GM21526 (cell line): ENCODE data around the gene GALNT18.
"Not testable (repeated sequence)": the region's sequence is repeated elsewhere in the genome, so short reads cannot be mapped to it uniquely, and the experiment has no call there.

Experiments used
- ATAC-seq: cut with Tn5 transposase; IDR thresholded peaks from one replicate; pipeline ENCODE4 v1.9.1; 2021; ENCODE audit warnings: moderate library complexity; ENCODE audit not compliant: unreplicated experiment, low FRiP score

Gene GALNT18

GRCh38 chr11:11372461-11372860 is 249.3 kb downstream of the GALNT18 start:
- no peak for ATAC-seq

DNA sequence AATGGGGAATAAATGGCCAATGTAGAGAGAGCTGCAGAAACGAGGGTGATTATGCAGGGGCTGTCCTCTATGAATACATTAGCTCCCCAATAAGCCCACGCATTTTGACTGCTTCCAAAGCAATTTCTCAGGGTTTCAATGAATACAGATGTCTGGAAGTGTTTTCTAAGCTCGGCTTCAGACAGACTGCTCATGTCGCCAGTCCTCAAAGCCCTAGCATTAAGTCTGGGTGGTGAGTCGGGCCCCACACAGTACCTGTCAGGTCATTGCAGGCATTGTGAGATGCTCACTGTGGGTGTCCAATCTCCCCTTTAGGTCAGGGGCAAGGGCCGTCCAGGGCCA is 250.9 kb downstream of the GALNT18 start:
- no peak for ATAC-seq

GRCh38 chr11:11370255-11370961 is 251.4 kb downstream of the GALNT18 start:
- no peak for ATAC-seq

DNA sequence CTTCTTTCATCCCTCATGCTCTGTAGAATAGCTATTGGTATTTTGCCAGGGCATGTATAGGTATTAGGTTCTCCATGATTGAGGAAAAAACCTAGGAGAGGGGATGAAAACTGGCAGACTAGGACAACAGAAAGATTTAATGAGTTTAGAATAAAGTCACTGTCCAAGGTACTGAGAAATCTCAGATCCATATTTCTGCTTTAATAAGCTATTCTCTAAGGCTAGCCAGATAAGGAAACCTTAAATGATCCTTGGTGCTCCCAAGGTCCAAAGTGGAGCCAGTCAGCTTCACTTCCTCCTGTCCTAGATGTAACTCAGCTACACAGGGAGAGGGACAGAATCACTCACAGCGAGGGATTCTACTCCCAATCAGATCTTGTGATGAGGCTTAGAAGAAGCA is 255.0 kb downstream of the GALNT18 start:
- ATAC-seq = no peak

DNA sequence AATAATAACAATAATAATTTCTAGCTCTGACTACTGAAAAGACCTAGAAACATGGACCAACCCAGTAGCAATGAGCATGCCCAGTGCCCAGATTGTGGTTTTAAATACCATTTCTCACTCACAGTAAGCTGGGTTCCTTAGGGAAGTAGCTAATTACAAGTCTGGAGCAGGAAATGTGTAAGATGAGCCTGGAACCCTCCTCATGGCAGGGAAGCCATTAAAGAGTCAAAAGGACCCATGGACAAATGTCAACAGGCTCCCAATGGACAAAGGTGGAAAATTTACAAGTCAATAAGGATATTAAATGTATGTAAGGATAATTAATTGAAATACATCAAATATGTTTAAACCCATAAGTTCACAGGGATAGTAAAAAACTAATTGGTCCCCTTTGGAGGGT is 258.1 kb downstream of the GALNT18 start:
- no peak for ATAC-seq

- no peak for ATAC-seq
Observed at GRCh38 chr11:11359611-11360010, 262.2 kb downstream of the GALNT18 start.

DNA sequence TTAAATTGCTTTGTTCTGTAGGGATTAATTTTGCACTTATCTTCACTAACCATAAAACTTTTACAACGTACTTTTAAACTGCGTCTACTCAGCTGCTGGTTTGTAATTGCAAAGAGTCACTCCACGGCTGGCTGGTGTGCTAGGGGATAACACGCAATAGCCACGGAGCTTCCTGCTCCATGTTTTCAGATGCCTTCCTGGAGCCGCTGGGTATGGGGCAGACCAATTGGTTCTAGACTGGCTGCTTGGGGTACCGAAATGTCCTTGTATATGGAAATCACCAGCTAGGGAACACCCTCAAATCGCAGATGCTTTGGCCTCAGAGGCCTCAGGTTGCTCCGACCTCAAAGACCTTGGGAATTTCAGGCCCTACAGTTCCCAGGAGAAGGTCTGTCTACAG is 265.0 kb downstream of the GALNT18 start:
- no peak for ATAC-seq

- ATAC-seq = not testable (repeated sequence)
Observed at GRCh38 chr11:11352878-11353277, 268.9 kb downstream of the GALNT18 start, which contains the start of gene CSNK2A3. Gene CSNK2A3 (minus strand): TSS chr11:11353250. CDS start chr11:11353119, 131 bp downstream.

DNA sequence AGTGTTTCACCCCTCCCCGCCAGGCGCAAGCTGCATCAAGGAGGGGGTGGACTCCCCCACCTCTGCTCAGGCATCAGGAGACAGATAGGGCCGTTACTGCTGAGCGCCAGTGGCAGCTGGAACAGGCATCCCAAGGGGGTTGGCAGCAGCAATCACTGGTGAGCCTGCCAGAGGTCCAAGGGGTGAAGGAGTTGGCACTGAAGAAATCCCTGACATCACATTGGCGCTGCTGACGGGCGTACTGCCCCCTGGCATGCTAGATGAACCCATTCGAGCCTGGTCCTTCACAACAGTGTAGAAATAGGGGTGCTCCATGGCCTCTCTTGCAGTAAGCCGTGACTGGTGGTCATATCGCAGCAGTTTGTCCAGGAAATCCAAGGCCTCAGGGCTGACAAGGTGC is 270.0 kb downstream of the GALNT18 start:
- ATAC-seq = not testable (repeated sequence)

DNA sequence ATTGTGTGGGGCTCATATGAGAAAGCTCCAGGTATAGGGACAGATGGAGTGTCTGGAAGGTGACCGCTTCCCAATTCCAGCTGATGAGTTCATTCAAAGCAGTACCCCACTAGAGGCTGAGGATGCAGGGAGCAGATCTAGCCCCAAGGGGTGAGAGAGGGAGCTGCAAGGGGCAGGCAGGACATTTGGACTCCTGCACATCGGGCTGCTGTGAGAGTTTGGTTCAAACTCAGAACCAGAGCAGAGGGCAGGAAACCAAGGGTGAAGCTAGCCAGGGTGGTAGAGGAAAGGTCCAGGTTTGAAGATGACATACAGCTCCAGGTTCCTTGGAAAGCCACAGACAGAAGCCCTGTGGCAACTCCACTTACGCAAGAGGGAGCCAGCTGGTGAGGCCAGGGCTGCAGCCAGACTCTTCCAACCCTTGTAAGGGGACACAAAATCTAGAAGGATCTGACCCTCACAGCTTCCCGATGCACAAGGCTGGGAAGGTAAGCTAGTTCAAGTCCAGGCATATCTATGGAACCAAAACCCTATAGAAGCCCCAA is 270.7 kb downstream of the GALNT18 start:
- no peak for ATAC-seq

DNA sequence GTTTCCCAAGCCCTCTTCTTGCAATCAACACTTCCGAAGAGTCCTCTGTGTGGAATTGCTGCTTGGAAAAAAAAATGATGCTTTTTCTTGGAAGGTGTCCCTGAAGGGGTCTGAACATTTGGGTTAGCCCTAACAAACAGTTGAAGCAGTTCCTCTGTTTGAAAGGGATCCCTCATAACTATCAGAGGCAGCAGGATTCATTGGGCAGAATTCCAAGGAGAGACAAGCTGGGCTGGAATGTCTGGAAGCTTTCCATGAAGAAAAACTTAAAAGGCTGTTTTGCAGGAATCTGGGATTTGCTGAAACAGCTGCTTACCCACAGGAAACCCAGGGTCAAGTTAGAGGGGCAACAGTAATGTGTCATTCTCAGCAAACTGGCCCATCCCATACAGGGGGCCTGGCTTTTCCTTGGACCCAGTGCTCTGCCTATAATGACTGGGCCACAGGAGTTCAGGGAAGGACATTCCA is 271.9 kb downstream of the GALNT18 start:
- no peak for ATAC-seq

- no peak for ATAC-seq
Observed at GRCh38 chr11:11349106-11349825, 272.5 kb downstream of the GALNT18 start.

DNA sequence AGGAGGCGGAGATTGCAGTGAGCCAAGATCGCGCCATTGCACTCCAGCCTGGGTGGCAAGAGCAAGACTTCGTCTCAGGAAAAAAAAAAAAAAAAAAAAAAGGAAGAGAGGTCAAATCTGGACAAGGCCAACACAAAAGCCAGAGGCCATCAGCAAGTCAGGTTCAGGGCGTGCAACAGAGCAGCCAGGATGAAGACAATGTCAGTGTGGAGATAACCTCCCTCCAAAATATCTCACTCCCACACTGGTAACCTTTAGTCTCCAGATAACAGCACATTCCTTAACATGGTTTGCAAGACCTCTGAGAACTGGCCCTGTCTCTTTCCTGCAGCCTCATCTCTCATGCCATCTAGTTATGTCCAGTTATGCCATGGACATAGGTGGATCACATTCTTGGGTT is 273.5 kb downstream of the GALNT18 start:
- no peak for ATAC-seq

DNA sequence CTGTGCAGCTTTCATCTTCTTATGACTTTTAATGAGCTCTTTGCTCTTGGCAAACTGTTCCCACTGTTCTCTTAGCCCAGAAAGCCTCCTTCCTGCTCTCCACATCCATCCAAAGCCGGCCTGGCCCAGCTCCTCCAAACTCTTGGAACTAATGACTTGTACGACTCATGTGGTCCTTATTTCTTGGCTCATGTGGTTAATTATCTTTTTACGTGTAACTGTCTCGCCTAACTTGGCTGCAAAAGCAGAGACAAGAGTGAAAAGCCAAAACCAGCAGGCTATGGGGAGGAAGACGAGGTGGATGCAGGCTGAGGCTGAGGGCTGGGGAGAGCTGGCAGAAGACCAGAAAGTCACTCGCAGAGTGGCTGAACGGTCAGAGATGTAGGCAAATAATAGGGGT is 274.2 kb downstream of the GALNT18 start:
- ATAC-seq = no peak

GRCh38 chr11:11346303-11346702 is 275.5 kb downstream of the GALNT18 start:
- no peak for ATAC-seq

DNA sequence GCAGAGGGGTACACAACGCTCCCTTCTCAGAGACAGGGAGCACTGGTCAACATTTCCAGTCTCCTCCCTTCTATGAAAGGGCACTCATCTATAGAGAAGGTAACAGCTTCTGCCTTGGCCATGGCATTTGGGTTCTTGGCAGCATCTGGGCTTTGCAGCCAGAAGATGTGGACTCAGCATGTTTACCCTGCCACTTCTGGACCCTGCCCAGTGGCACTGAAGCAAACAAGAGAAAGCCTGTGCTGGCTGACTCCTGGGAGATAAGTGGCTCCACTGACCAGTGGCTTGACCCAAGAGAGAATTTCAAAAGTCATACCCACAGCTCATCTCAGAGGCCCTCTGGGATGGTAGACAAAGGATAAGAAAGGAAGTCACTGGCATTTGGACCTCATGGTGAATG is 276.7 kb downstream of the GALNT18 start:
- no peak for ATAC-seq

- no peak for ATAC-seq
Observed at GRCh38 chr11:11344045-11344444, 277.8 kb downstream of the GALNT18 start.

- ATAC-seq = no peak
Observed at GRCh38 chr11:11338304-11338703, 283.5 kb downstream of the GALNT18 start.

DNA sequence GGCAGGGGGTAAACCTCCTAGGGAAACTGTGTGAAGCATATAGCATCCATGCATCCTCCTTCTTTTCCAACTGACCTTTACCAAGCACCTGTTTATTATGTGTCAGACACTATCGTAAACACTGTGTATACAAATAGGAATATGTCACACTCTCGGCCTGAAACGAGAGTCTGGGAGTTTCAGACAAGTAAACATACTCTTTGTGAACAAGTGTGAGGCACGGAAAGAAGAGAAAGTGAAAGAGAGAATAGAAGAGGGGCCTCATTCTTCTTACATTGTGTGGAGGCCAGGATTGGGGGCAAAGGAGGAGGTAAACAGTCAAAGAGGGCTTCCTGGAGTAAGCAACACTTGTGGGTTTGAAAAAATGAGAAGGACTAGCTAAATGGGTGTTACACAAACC is 285.1 kb downstream of the GALNT18 start:
- ATAC-seq = no peak

DNA sequence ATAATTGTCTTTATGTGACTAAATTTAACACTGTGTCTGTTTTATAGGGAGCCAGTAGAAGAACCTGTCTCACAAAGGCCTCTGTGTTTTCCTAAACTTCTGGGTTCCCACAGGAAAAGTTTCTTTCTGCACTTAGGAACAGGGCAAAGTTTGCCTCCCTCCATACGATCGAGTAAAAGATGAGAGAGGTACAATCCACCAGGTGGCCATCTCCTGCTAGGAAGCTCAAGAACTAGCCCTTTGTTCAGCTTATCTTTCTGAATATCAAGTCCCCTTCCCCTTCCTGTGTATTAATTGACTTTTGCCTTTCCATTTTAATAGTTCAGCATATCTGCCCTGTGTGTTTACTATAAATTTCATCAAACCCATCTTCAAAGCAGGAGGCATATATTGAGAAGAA is 286.8 kb downstream of the GALNT18 start:
- no peak for ATAC-seq

DNA sequence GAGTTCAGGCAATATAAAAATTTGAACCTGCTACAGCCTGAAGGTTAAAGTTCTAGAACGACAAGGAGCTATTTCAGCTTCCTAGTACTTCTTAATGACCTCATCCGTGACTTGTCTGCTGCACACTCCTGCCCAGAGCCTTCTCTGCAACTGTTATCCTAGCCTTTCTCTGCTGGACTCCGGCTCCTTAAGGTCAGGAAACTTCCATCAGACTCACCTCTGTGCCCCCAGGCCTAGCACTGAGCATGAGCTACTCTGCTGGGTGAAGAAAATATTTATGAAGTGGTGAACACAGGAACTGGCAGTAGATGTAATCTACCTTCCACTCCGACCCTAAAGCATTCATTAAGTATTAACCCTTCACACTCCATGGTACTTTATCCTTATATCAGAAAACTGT is 287.2 kb downstream of the GALNT18 start:
- ATAC-seq = no peak
